ENCODE results near the gene ROR1. TPM values are rescaled to one million over a fixed set of nuclear protein-coding genes. Genes with fewer than 3 reads are reported as not detected.

The ROR1 gene
- total and polyA plus RNA-seq, 2 donors (not counting 1 experiment from before 2014, with no cell fraction given): 14.5 to 16.5 TPM

DNA sequence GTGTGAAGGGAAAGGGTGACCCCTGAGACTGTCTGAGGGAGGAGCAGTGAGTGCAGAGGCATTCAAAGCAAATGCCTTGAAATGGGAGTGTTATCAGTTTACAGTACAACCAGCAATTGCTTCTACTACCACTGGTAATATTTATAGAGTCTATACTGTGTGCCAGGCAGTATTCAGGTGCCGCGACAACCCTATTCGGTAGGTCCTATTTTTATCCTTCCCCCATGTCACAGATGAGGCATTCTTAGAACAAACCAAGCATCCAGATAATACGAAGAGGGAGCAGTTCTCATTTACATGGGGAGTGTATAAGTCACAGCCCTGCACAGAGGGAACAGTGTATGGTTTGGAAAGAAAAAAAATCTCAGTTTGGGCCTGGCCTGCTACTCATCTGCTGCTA lies 18.3 kb downstream of the ROR1 start:
- Histone ChIP-seq H3K27ac (ENCODE audit: insufficient read depth, low read length) (no peak overlapping the region), H3K9me3 (ENCODE audit: control insufficient read depth, insufficient read depth, low read depth, low read length) (no peaks in the 10 kb centered on the region), H3K4me3 (replicated peaks in 1 of 4; ENCODE audit: control extremely low read depth in 1 of 4, insufficient read depth in 1 of 4, low read depth in 3 of 4, low read length in 4 of 4) (no peak overlapping the region), H3K4me2 (ENCODE audit: extremely low read depth, insufficient read depth, low read length) (no peak overlapping the region), H3K27me3 (ENCODE audit: control insufficient read depth, insufficient read depth, low read length) (no peaks in the 10 kb centered on the region), H4K20me1 (ENCODE audit: control insufficient read depth, extremely low read depth, insufficient read depth, low read length) (no peaks in the 10 kb centered on the region), H3K9ac (ENCODE audit: insufficient read depth, low read length) (no peak overlapping the region), H3K36me3 (ENCODE audit: control insufficient read depth, insufficient read depth, low read length) (no peaks in the 10 kb centered on the region), H2AFZ (ENCODE audit: low read length) (no peak overlapping the region), H3K79me2 (ENCODE audit: control insufficient read depth, insufficient read depth, low read length) (no peaks in the 10 kb centered on the region), H3K4me1 (ENCODE audit: control insufficient read depth, extremely low read depth, insufficient read depth, low read length) (peaks cover 2% of the 10 kb centered on the region)
- DNase-seq (ENCODE audit: low read depth in 2 of 2): no peak
- TF ChIP-seq, protein P1, sequence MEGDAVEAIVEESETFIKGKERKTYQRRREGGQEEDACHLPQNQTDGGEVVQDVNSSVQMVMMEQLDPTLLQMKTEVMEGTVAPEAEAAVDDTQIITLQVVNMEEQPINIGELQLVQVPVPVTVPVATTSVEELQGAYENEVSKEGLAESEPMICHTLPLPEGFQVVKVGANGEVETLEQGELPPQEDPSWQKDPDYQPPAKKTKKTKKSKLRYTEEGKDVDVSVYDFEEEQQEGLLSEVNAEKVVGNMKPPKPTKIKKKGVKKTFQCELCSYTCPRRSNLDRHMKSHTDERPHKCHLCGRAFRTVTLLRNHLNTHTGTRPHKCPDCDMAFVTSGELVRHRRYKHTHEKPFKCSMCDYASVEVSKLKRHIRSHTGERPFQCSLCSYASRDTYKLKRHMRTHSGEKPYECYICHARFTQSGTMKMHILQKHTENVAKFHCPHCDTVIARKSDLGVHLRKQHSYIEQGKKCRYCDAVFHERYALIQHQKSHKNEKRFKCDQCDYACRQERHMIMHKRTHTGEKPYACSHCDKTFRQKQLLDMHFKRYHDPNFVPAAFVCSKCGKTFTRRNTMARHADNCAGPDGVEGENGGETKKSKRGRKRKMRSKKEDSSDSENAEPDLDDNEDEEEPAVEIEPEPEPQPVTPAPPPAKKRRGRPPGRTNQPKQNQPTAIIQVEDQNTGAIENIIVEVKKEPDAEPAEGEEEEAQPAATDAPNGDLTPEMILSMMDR (conservative IDR thresholded peaks at IDR 0.05 in 1 of 2, IDR thresholded peaks at IDR 0.05 in 1 of 2; ENCODE audit: low read depth in 1 of 2, low read length in 2 of 2): no peak
- no peak for TF ChIP-seq EZH2 (IDR thresholded peaks at IDR 0.05; ENCODE audit: low read length, missing control alignments)

DNA sequence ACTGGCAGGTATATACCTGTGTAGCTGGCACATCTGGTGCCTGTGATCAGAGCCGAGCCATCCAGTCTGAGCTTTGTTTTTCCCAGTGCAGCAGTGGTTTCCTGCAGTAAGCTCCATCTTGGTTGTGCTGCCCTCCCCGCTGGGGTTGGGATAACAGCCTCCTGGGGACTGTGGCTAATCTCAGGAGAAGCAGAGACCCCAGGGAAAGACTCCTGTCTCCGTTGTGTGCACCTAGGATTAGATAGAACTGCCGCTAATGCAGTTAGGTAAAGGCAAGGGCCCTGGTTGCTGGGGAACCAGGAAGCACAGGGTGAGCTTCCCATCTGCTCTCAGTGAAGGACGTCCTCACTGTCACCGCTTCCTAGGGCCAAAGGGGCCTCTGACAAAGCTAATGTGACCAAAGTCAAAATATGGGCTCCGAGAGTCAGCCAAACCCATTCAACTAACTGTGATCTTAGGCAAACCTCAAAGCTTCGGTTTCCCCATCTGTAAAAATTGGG lies 20.0 kb downstream of the ROR1 start:
- Histone ChIP-seq H3K27me3 (ENCODE audit: control insufficient read depth, insufficient read depth, low read length) (no peaks in the 10 kb centered on the region), H3K4me2 (ENCODE audit: extremely low read depth, insufficient read depth, low read length) (no peak overlapping the region), H4K20me1 (ENCODE audit: control insufficient read depth, extremely low read depth, insufficient read depth, low read length) (no peaks in the 10 kb centered on the region), H3K4me1 (ENCODE audit: control insufficient read depth, extremely low read depth, insufficient read depth, low read length) (peaks cover 2% of the 10 kb centered on the region), H3K36me3 (ENCODE audit: control insufficient read depth, insufficient read depth, low read length) (no peaks in the 10 kb centered on the region), H3K4me3 (replicated peaks in 1 of 4; ENCODE audit: control extremely low read depth in 1 of 4, insufficient read depth in 1 of 4, low read depth in 3 of 4, low read length in 4 of 4) (no peak overlapping the region), H3K79me2 (ENCODE audit: control insufficient read depth, insufficient read depth, low read length) (no peaks in the 10 kb centered on the region), H3K27ac (ENCODE audit: insufficient read depth, low read length) (no peak overlapping the region), H3K9me3 (ENCODE audit: control insufficient read depth, insufficient read depth, low read depth, low read length) (no peaks in the 10 kb centered on the region), H2AFZ (ENCODE audit: low read length) (no peak overlapping the region), H3K9ac (ENCODE audit: insufficient read depth, low read length) (no peak overlapping the region)
- no peak for TF ChIP-seq EZH2 (IDR thresholded peaks at IDR 0.05; ENCODE audit: low read length, missing control alignments)
- TF ChIP-seq, protein P1 (conservative IDR thresholded peaks at IDR 0.05 in 1 of 2, IDR thresholded peaks at IDR 0.05 in 1 of 2; ENCODE audit: low read depth in 1 of 2, low read length in 2 of 2): no peak
- no peak for DNase-seq (ENCODE audit: low read depth in 2 of 2)

DNA sequence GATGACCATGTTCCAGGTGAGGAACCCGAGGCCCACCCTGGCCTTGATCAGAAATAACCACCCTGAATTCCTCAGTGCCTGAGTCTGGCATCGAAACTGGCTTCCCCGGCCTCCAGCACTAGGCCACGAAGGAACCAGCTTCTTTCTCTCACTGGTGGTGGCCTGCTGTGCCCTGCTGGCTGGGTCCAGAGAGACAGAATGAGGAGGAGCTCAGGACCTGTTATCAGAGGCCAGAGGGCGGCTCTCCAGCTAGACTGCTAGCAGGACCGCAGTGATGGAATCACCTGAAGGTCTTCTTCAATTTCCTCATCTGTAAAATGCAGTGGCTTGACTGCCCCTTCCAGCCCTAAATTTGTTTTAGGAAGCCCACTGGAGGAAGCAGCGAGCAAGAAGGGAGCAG lies 20.5 kb downstream of the ROR1 start:
- H3K27ac ChIP-seq (ENCODE audit: insufficient read depth, low read length): no peak overlapping the region
- no peak overlapping the region for H3K4me2 ChIP-seq (ENCODE audit: extremely low read depth, insufficient read depth, low read length)
- no peaks in the 10 kb centered on the region for H3K9me3 ChIP-seq (ENCODE audit: control insufficient read depth, insufficient read depth, low read depth, low read length)
- no peak overlapping the region for H3K4me3 ChIP-seq (replicated peaks in 1 of 4; ENCODE audit: control extremely low read depth in 1 of 4, insufficient read depth in 1 of 4, low read depth in 3 of 4, low read length in 4 of 4)
- no peak overlapping the region for H2AFZ ChIP-seq (ENCODE audit: low read length)
- no peak for DNase-seq (ENCODE audit: low read depth in 2 of 2)
- H4K20me1 ChIP-seq (ENCODE audit: control insufficient read depth, extremely low read depth, insufficient read depth, low read length): no peaks in the 10 kb centered on the region
- no peaks in the 10 kb centered on the region for H3K36me3 ChIP-seq (ENCODE audit: control insufficient read depth, insufficient read depth, low read length)
- TF ChIP-seq, protein P1 (conservative IDR thresholded peaks at IDR 0.05 in 1 of 2, IDR thresholded peaks at IDR 0.05 in 1 of 2; ENCODE audit: low read depth in 1 of 2, low read length in 2 of 2): no peak
- TF ChIP-seq EZH2 (IDR thresholded peaks at IDR 0.05; ENCODE audit: low read length, missing control alignments): no peak
- no peak overlapping the region for H3K9ac ChIP-seq (ENCODE audit: insufficient read depth, low read length)
- no peaks in the 10 kb centered on the region for H3K27me3 ChIP-seq (ENCODE audit: control insufficient read depth, insufficient read depth, low read length)
- peaks cover 4% of the 10 kb centered on the region for H3K4me1 ChIP-seq (ENCODE audit: control insufficient read depth, extremely low read depth, insufficient read depth, low read length)
- H3K79me2 ChIP-seq (ENCODE audit: control insufficient read depth, insufficient read depth, low read length): no peaks in the 10 kb centered on the region
